ENCODE results near the gene ZPLD1. TPM values are rescaled to one million over a fixed set of nuclear protein-coding genes. Genes with fewer than 3 reads are reported as not detected.

ZPLD1 gene
- total RNA-seq, 4 donors from 2014 or later = 0.10 to 0.38 TPM; not detected in 2

GRCh38 chr3:102511168-102511567 is 76.4 kb downstream of the ZPLD1 start:
- no peak for DNase-seq (ENCODE audit: low spot score in 2 of 2)
- Histone ChIP-seq H3K4me3 (no peak overlapping the region), H3K27ac (peak overlapping the region; percentile 42), H3K4me1 (peaks cover 7% of the 10 kb centered on the region), H3K36me3 (no peaks in the 10 kb centered on the region), H3K9me3 (no peaks in the 10 kb centered on the region), H3K27me3 (no peaks in the 10 kb centered on the region)
- TF ChIP-seq POLR2AphosphoS5 (IDR thresholded peaks at IDR 0.05) = no peak
- no peak for TF ChIP-seq CTCF (IDR thresholded peaks at IDR 0.05)
- no peak for TF ChIP-seq POLR2A (IDR thresholded peaks at IDR 0.05)
- no peak for TF ChIP-seq EP300 (IDR thresholded peaks at IDR 0.05)
- 44% methylated on average over 1 of the region's 1 CpG for WGBS

- no peak for DNase-seq (ENCODE audit: low spot score in 2 of 2)
- no peaks in the 10 kb centered on the region for H3K27me3 ChIP-seq
- peaks cover 7% of the 10 kb centered on the region for H3K4me1 ChIP-seq
- H3K9me3 ChIP-seq = no peaks in the 10 kb centered on the region
- TF ChIP-seq EP300 (IDR thresholded peaks at IDR 0.05) (no peak), POLR2A (IDR thresholded peaks at IDR 0.05) (no peak), CTCF (IDR thresholded peaks at IDR 0.05) (no peak), POLR2AphosphoS5 (IDR thresholded peaks at IDR 0.05) (no peak)
- H3K4me3 ChIP-seq = no peak overlapping the region
- no peaks in the 10 kb centered on the region for H3K36me3 ChIP-seq
- 56% methylated on average over 4 of the region's 4 CpGs for WGBS
- H3K27ac ChIP-seq = peak overlapping the region; percentile 16
Measured at GRCh38 chr3:102511639-102512038, 76.8 kb downstream of the ZPLD1 start.

DNA sequence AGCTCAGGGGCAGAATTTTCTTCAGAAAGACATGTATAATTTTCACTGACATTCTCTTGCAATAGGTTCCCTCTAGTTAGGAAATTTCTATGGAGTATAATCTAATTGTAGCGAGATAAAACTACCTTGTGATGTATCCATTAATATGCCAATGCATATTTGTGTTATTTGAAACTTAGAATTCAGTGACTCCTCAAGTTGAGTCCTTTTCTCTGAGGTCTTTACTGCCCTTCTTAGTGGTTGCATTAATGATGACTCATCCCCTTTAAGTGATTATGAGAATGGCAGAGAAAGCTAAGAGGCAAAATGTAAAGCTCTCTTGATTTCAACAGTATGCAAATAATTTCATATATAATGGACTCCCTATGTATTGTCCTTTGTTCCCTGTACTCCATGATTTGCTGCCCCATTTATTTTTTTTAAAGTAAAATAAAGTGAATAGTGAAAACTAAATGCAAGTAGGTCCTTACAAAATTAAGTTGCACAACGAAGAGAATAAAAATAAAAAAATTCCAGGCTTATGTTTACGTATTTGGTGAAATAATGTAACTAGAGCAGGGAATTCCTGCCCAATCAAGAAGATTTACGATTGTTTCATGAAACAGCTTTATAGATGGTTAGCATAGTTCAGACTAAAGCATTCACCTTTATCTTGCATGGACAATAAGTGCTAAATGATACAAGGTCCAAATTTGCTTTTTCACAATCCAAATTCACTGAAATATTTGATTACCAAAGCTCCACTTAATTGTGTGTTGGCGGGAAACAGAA is 78.1 kb downstream of the ZPLD1 start:
- Histone ChIP-seq H3K36me3 (no peaks in the 10 kb centered on the region), H3K27me3 (no peaks in the 10 kb centered on the region), H3K9me3 (no peaks in the 10 kb centered on the region), H3K4me1 (peaks cover 7% of the 10 kb centered on the region), H3K27ac (no peak overlapping the region), H3K4me3 (no peak overlapping the region)
- 76% methylated on average over 5 of the region's 5 CpGs for WGBS
- TF ChIP-seq POLR2A (IDR thresholded peaks at IDR 0.05) = no peak
- no peak for DNase-seq (ENCODE audit: low spot score in 2 of 2)

GRCh38 chr3:102514241-102514640 is 79.4 kb downstream of the ZPLD1 start:
- DNase-seq (ENCODE audit: low spot score in 2 of 2) = no peak
- TF ChIP-seq POLR2AphosphoS5 (IDR thresholded peaks at IDR 0.05) (no peak), CTCF (IDR thresholded peaks at IDR 0.05) (no peak), POLR2A (IDR thresholded peaks at IDR 0.05) (no peak), EP300 (IDR thresholded peaks at IDR 0.05) (no peak)
- no peaks in the 10 kb centered on the region for H3K9me3 ChIP-seq
- 42% methylated on average over 1 of the region's 1 CpG for WGBS
- H3K27ac ChIP-seq = no peak overlapping the region
- H3K4me1 ChIP-seq = peaks cover 7% of the 10 kb centered on the region
- H3K36me3 ChIP-seq = no peaks in the 10 kb centered on the region
- no peak overlapping the region for H3K4me3 ChIP-seq
- H3K27me3 ChIP-seq = no peaks in the 10 kb centered on the region

DNA sequence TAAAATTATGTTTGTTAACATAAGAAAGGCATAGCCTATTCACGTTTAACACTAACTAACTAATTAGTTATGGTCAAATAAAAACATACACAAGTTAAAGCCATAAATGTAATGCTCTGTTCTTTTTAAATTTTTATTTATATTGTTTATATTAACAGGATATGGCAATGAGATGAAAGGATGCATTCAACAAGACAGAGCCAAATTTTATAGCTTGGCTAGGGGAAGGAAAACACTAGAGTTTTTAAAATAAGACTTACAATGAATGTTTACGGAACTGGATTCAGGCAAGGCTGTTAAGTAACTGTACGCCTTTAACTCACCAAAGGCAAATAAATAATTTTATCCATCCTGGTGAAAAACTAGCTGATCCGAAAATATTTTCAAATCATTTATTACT is 86.4 kb downstream of the ZPLD1 start:
- DNase-seq (ENCODE audit: low spot score in 2 of 2) = no peak
- Histone ChIP-seq H3K4me1 (no peaks in the 10 kb centered on the region), H3K4me3 (no peak overlapping the region), H3K9me3 (no peaks in the 10 kb centered on the region), H3K27ac (no peak overlapping the region), H3K27me3 (no peaks in the 10 kb centered on the region), H3K36me3 (no peaks in the 10 kb centered on the region)
- 74% methylated on average over 4 of the region's 4 CpGs for WGBS
- TF ChIP-seq POLR2A (IDR thresholded peaks at IDR 0.05) (no peak), POLR2AphosphoS5 (IDR thresholded peaks at IDR 0.05) (no peak), CTCF (IDR thresholded peaks at IDR 0.05) (no peak)

DNA sequence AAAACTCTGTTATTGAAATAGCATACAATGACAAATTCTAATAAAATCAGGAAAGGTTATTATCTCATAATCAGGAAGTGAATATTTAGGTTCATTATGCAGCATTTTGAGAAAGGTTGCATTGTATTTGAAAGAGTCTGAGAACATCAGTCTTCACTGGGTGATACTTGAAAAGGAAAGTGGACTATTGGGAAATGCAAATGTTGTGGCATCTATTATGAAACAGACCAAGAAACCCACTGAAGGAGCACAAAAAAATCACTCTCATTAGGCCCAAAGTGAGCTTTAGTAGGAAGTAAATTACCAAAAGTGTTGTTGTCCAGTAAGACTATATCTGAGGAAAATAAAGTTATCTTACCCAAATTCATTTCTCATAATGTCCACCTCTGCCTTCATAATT is 90.8 kb downstream of the ZPLD1 start:
- Histone ChIP-seq H3K9me3 (no peaks in the 10 kb centered on the region), H3K27ac (no peak overlapping the region), H3K27me3 (no peaks in the 10 kb centered on the region), H3K36me3 (no peaks in the 10 kb centered on the region), H3K4me3 (no peak overlapping the region), H3K4me1 (peaks cover 7% of the 10 kb centered on the region)
- TF ChIP-seq POLR2A (IDR thresholded peaks at IDR 0.05) (no peak), POLR2AphosphoS5 (IDR thresholded peaks at IDR 0.05) (no peak), EP300 (IDR thresholded peaks at IDR 0.05) (no peak), CTCF (IDR thresholded peaks at IDR 0.05) (no peak)
- DNase-seq (ENCODE audit: low spot score in 2 of 2) = no peak
